ENCODE measurements around the gene HOXC4.
"Not testable (repeated sequence)": the region's sequence is repeated elsewhere in the genome, so short reads cannot be mapped to it uniquely, and the experiment has no call there.

GRCh38 chr12:54092943-54093342, 39.3 kb downstream of the HOXC4 start:
- not testable (repeated sequence) for TF ChIP-seq POLR2A (IDR thresholded peaks at IDR 0.05; ENCODE audit: low read length); ELK1 (IDR thresholded peaks at IDR 0.05; ENCODE audit: low read depth, low read length); ZFP36 (IDR thresholded peaks at IDR 0.05; ENCODE audit: borderline replicate concordance, partially characterized antibody); ESRRA (IDR thresholded peaks at IDR 0.05; ENCODE audit: borderline replicate concordance, low read length); EP300 (IDR thresholded peaks at IDR 0.05); RCOR1 (IDR thresholded peaks at IDR 0.05; ENCODE audit: low read depth, low read length); CTCF (IDR thresholded peaks at IDR 0.05); JUN (IDR thresholded peaks at IDR 0.05); POLR2AphosphoS2 (conservative IDR thresholded peaks at IDR 0.05; ENCODE audit: low read length); ZSCAN20 (CRISPR knock-in tag; IDR thresholded peaks at IDR 0.05)

Measured in A549 (cell line).